SK-N-SH (cell line): ENCODE results near the gene MEI4.

Experiments
- CTCF ChIP-seq: fragments of 200-600 bp; sonication (generic); IDR thresholded peaks from 2 replicates; pipeline ENCODE4 v1.6.1; 2017; ENCODE audit warnings: antibody characterized with exemption, mild to moderate bottlenecking, moderate library complexity
- ELF1 ChIP-seq: IDR thresholded peaks from 2 replicates; pipeline ENCODE4 v1.4.0; 2012
- EZH2phosphoT487 ChIP-seq: fragments of 200-600 bp; sonication (generic); IDR thresholded peaks from 2 replicates; pipeline ENCODE4 v1.6.1; 2017; ENCODE audit warnings: low read depth, mixed run types, mild to moderate bottlenecking, antibody characterized with exemption, moderate library complexity, borderline replicate concordance
- GABPA ChIP-seq: IDR thresholded peaks from 2 replicates; pipeline ENCODE4 v1.4.0; 2012; ENCODE audit warnings: low read depth, mild to moderate bottlenecking
- MAX ChIP-seq: IDR thresholded peaks from 2 replicates; pipeline ENCODE4 v1.4.0; 2012; ENCODE audit warnings: low read depth
- MXI1 ChIP-seq: IDR thresholded peaks from 2 replicates; pipeline ENCODE4 v1.6.1; 2012; ENCODE audit warnings: mild to moderate bottlenecking, low read depth, low read length, improper control_type of control experiment
- NRF1 ChIP-seq: IDR thresholded peaks from 2 replicates; pipeline ENCODE4 v1.6.1; 2012; ENCODE audit warnings: low read depth, mild to moderate bottlenecking, low read length
- RAD21 ChIP-seq: IDR thresholded peaks from 2 replicates; pipeline ENCODE4 v1.6.1; 2012; ENCODE audit warnings: mild to moderate bottlenecking, low read length
- RFX5 ChIP-seq: IDR thresholded peaks from 2 replicates; pipeline ENCODE4 v1.6.1; 2012; ENCODE audit warnings: mild to moderate bottlenecking, improper control_type of control experiment, low read length

- TF ChIP-seq EZH2phosphoT487 (no peak), MXI1 (no peak), CTCF (no peak), ELF1 (no peak), NRF1 (no peak), RFX5 (no peak), RAD21 (no peak), GABPA (no peak), MAX (no peak)
Measured at GRCh38 chr6:77678048-77678447, 25.2 kb downstream of the MEI4 start.
